ENCODE data around the gene NPSR1.
"Not testable (repeated sequence)": the region's sequence is repeated elsewhere in the genome, so short reads cannot be mapped to it uniquely, and the experiment has no call there.

Gene NPSR1, protein sequence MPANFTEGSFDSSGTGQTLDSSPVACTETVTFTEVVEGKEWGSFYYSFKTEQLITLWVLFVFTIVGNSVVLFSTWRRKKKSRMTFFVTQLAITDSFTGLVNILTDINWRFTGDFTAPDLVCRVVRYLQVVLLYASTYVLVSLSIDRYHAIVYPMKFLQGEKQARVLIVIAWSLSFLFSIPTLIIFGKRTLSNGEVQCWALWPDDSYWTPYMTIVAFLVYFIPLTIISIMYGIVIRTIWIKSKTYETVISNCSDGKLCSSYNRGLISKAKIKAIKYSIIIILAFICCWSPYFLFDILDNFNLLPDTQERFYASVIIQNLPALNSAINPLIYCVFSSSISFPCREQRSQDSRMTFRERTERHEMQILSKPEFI

DNA sequence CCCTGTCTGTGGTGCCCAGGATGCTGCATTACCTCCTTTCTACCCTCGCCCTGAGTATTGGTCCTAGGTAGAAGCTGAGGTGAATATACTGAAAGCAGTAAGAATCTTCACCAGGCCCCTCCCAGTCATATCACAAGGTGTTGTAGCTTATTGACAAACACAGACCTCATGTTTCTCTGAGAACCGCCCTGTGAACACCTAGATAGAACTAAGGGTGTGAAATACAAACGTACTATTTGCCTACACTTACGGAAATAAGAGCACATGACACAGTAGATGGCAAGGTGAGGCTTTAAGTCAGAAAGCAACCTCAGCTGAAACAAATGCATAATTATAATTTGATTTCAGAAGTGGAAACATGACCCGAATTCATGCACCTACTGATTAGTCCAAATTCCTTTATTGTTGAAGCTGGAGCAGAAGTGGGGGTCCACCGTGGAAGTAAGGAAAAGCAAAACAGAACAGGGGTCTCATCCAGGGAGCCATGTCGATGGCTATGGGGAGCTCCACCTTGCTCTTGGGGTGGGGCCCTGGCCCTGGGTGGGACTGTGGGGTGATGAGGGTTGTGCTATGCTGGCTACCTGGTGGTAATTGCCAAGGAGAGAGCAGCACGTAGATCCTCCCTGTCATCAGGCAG lies at the start of gene NPSR1:
Gene NPSR1, plus strand, starts transcription at position 587 of the 637 bp plus-strand sequence. CDS start 195 bp downstream, outside the sequence.
- no peak for DNase-seq

DNA sequence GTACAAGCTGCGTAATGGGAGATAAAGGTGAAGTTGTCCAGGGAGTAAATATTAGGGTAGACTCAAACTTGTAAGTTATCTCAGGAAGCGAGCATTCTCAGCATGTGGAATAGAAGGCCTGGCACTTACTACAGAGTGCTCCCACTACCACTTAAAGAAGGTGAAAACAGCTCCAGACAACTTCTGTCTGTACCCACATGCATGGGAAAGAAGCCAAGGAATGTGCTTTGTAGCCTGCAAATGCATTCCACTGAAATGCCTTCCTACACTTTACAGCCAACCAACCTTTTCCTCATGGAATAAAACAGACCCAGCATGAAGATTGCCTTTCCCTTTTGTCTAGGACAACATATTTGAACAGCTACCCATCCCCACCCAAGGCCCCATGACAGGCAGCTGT lies 45.4 kb upstream of the NPSR1 start:
- no peak for DNase-seq

DNA sequence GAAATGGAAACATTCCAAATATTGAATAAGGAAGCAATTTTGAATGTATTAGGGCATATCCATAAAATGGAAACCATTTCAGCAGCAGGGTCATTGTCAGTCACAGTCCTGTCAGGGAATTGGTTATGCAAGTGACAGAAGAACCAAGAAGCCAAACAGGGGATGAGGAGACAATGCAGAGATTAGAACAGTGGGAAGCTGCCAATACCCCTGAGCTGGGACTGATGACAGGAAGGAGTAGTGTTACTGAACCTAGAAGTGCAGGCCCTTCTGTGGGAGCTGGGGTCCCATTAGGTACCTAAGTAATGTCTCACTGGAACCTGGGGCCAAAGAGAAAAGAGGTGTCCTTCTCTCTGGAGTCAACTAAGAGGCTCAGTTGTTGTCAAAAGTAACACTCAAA lies 37.6 kb upstream of the NPSR1 start:
- DNase-seq = no peak

DNA sequence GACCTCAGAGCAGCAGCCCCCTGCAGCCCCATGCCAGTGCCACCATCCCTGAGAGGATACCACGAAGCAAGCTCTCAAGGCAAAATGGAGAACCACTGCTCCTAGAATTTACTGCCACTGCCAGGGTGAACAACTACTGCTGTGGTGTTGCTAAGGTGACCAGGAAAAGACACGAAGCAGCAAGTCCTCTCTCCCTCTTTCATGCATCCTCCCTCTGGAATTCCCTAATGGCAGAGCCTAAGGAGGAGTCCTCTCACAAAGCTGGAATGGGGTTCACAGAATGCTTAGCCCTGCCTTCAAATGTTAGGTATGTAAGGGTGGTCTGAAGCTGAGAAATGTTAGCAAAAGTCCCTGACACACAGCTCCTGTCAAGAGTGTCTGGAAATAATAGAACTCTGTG lies 35.8 kb upstream of the NPSR1 start:
- DNase-seq = no peak

DNA sequence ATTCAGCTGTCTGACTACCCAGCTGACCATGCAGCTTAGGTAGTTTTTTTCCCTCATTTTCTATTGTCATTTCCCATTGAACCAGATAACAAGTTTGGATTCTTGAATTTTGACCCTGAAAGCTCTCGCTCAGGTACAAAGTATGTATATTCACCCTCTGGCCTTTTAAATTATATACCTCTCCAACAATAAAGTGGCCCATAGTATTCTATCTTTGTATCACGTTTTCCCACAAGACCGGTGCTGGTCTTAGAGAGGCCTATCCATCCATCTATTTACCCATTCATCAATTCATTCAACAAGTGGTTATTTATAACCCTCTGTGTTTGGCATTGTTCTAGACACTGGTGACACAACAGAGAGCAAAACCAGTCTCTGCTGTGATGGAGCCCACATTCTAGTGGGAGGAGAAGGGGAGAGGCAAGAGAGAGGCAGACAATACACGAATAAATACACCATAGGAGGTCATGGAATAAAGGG lies 35.2 kb upstream of the NPSR1 start:
- no peak for DNase-seq

DNA sequence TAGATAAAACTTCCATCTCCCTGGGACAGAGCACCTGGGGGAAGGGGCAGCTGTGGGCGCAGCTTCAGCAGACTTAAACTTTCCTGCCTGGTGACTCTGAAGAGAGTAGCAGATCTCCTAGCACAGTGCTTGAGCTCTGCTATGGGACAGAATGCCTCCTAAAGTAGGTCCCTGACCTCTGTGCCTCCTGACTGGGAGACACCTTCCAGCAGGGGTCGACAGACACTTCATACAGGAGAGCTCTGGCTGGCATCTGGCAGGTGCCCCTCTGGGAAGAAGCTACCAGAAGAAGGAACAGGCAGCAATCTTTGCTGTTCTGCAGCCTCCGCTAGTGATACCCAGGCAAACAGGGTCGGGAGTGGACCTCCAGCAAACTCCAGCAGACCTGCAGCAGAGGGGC lies 29.4 kb upstream of the NPSR1 start:
- DNase-seq = not testable (repeated sequence)

DNA sequence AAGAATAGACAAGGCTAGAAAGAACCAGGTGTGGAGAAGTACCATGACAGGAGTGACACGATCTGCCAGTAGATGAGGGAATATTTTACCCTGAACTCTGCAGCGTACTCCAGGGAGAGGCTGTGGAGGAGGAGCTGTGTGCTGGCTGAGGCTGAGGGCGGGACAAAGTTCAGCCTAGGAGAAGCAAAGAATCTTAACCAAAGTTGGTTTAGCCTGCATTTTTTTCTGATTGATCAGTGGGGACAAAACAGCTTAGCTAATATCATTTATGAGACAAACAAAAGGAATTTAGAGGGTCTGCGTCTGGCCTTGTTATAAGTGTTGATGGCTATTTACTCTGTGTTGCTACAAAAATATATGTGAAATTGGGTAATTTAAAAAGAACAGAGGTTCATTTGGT lies 5.2 kb upstream of the NPSR1 start:
- DNase-seq = no peak

DNA sequence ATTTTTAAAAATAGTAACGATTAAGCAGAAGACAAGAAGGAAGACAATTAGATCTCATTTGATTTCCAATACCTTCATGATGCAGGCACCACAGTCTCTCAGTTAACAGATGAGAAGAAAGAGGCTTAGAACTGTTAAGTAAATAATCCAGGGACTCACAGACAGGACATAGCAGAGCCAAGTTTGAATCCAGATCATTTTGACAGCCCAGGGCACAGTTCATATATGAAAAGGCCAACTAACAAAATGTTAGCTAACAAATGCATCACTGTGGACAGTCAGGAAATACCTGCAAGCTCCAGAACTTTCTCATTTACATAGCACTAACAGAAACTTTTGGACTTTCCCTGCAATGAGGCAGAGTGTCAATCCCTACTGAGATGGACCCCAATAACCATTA lies 4.2 kb upstream of the NPSR1 start:
- DNase-seq = no peak

DNA sequence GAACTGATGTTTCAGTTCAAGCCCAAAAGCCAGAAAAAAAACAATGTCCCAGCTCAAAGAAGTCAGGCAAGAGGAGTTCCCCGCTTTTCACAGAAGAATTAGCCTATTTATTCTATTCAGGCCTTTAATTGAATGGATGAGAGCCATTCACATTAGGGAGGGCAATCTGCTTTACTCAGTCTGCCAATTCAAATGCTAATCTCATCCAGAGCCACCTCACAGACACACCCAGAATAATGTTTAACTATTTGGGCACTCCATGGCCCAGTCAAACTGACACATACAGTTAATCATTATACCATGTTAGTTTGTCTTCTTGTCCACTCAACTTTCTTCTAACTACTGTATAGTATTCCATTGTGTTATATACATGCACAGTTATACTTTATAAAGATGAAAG lies 2.6 kb upstream of the NPSR1 start:
- no peak for DNase-seq

DNA sequence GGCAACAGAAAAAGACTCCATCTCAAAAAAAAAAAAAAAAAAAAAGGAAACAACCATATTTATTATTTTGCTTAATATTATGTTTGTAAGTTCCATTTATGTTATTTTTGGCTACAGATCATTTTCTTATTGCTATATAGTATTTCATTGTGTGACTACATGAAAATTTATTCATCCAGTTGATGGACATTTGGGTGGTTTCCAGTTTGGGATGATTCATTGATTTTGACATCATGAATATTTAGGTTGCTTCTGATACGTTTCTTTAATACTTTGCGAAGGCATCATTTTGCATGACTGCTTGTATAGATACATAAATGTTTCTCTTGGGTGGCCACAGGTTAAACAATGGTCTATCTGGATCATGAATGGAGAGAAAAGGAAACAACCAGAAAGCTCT lies 2.0 kb upstream of the NPSR1 start:
- DNase-seq = no peak

DNA sequence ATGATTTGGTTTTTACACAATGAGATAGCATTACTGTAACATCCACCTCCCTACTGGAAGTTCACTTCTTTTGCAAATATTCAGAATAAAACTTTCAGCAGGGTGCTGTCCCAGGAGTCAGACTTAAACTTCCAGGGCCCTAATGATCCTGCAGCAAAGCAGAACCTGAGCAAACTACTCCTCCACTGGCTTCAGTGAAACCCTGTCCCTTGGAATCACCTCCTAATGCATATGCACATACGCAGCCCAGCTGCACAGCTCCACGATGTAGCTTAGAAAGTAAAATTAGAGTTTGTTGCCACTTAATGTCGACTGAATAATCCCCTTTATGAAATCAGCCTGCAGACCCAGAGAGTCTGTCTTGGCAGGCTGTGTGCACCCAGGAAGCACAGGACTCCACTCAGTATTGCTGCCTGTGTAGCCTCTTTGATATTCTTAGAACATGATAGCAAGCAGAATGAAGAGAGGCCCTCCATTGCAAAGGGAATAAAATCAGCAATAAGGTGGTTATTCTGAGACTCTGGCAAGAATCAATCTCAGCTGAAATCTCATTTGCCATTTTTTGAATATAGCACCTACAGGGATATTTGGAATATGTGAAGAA lies 1.6 kb downstream of the NPSR1 start:
- no peak for DNase-seq

DNA sequence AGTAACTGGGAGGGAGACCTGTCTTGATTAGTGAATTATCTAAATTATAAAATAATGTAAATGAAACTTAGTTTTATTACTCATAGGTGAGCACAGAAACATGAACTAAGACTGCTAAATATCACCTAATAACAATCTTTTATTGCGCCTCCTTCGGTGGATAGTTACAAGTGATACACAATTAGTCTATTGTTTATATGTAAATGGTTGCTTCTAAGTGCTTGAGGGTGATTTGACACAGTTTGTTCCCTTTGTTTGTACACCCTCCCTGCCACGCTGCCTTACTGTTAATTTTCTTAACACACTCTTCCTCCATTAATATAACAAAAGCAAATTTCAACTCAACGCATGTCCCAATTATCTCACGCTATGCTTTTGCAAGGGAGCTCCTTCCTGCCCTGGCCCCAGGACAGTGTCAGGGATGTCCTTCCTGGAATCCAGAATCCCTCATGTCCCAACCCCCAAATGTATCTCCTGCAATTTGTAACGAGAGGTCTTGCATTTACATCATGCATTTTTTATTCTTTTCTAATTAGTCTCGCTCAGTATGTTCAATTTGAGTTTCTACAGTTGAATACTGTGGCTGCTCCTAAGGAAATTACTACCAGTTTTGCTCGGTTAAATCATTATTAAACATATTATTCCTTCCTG lies 4.2 kb downstream of the NPSR1 start:
- no peak for DNase-seq

DNA sequence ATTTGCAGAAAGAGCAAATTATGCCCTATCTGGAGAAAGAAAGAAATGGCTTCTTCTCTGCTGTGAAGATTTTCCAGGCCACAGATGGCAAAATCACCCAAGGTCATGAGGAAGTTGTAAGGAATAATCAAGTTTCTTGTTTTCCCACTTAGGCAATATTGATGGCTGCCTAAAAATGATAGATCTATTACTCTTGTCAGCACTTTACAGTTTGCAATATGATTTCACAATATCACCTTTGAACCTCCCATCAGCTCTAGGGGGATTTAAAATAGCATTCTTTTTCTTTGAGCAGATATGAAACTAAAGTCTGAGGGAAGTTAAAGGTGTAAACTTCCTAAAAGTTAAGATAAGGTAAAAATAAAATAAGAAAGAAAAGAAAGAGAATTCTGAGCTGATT lies 6.7 kb downstream of the NPSR1 start:
- no peak for DNase-seq

DNA sequence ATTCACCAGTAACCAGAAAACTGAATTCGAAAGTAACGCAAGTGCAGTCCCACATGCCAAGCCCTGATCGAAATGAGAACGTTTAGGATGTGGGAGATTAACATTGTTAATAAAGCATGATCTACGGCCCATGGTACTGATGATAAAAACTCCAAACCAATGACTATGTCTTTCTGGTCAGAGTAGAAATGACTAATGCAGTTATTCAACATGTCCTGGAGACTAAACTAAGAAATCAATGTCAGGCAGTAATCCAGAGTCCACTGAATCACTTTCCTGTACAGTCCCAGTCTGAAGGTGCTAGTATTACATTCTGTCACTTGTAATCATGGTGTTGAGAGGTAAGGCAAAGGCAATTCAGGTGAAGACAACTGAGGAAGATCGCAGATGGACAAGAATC lies 14.4 kb downstream of the NPSR1 start:
- no peak for DNase-seq

DNA sequence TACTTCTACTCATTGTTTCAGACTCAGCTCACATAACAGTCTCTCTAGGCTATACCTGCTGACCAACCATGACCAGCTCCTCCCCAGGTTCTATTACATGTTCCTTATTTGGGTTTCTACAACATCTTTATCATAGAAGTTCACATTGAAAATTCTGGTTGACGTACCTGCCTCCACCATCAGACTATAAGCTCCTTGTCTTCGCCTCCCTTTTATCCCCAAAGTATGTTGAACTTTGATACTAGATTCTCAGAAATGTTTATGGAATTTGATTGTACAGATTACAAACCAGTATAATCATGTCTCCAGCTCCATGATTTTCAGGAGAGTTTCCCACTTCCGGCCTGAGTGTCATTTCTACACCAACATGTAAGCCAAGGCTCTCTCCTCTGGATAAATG lies 15.0 kb downstream of the NPSR1 start:
- DNase-seq = no peak

DNA sequence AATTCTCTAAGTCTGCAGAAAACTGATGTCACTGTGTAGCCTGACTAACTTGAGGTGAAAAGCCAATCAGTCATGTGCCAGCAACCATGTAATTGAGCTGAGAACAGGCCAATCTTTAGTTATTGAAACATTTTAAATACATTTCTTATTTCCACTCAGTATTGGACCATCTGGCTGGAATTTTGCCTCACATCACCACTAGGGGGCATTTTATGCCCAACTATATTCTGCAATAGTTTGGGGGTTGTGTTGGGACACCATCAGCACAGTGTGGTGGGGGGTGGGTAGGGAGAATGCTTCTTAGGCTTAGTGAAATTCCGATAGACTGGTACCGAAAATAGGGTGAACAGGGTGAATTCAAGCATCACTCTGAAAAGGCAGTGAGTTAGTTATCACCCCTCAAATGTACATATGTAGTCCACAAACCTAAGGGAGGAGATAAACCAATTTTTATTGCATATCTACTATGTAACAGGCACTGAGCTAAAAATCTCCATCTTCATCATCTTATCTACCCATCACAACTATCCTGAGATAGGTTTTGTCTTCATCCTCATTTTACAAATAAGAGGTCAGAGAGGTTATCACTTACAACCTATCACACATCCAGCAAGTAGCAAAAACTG lies 17.8 kb downstream of the NPSR1 start:
- peak in 1 of 2 donors; percentile 8 for DNase-seq

DNA sequence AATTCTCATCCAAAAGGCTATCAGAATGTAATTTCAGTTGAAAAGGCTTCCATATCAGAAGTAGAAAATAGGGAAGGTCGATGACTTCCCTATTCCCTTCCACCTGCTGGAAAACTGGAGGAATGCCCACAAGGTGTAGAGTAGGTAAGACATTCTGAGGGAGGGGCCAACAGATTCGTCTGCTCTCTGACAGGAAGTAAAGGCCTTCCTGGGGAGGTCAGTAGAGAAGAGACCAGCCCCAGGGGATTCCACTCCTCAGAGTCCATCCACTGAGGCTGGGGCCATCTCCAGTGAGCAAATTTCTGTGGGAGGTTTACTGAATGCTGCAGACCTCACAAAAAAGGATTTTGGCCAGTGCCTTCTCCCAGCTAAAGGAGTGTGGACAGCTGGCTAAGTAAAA lies 19.5 kb downstream of the NPSR1 start:
- no peak for DNase-seq

DNA sequence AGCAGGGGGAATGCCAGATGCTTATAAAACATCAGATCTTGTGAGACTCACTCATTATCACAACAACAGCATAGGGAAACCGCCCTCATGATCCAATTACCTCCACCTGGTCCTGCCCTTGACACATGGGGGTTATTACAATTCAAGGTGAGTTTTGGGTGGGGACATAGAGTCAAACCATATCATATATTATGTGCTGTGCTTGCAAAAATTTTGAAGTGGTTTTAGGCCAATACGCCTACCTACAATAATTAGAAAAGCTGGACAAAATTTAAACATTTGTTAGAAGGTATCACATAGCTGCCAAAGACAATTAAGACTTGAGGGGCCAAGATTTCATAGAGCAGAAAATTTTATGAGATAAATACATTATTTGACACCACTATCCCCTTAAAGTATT lies 29.5 kb downstream of the NPSR1 start:
- DNase-seq = no peak

DNA sequence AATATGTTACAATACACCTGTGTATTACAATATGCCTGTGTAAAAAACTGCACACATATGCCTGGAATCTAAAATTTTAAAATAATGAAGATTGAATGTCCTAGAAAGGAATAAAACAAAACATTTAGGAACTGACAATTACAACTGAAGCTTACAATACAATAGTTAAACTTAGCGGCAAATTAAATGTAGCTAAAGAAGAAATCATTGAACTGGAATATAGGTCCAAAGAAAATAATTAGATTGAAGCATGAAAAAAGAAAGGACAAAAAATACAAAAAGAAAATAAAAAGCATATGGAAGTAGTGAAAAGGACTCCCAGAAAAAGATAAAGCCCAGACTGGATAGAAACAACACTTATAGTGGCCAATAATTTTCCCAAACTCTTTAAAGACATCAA lies 38.4 kb downstream of the NPSR1 start:
- DNase-seq = no peak

DNA sequence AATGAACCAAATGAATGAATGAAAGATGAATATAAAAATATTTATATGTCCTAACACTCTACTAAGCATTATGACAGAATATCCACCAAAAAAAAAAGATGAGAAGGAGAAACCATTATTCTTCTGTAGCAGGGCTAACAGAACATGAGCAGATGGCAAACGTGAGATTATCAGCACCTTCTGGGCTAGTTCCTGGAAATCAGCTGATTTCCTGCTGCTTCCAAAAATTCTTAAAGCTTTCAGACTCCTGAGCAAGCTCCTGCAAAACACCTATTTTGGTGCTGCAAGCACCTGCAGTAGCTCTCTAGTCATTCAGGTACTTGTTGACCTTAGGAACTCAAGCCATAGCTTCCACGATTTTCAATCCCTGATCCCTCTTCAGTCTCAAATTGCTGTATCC lies 51.8 kb downstream of the NPSR1 start:
- DNase-seq = no peak

DNA sequence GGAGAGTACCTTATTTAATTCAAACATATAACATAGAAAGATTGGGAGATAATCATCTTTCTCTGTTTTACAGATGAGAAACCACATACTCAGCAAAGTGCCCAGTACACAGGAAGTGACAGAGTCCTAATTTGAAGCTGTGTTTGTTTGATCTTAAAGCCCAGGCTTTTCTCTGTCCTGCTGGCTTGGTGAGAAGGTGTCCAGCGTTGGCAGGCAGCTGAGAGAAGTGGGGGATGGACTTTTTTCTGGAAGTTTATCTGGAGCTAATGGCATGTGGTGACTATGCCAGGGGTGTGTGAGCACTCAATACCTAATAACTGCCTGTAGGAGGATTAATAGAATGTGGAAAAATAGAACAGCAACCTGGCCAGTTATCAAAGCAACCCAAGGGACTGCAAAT lies 60.8 kb downstream of the NPSR1 start:
- no peak for DNase-seq

DNA sequence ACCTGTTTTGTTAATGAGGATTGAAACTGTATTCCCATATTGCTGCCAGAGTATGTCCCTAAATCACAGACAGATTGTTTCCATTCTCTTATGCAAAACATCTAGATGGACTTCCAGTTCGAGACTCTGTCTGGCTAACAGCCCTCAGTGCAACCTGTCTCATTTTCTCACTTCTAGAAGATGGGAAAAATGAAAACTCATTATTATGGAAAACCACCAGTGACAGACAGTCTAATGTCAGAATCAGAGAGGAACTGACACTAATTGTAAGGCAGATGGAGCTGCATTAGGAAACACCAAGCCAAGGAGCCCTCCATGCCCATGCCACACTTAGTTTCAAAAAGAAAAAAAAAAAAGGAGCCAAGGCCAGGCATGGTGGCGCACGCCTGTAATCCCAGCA lies 61.6 kb downstream of the NPSR1 start:
- DNase-seq = no peak

DNA sequence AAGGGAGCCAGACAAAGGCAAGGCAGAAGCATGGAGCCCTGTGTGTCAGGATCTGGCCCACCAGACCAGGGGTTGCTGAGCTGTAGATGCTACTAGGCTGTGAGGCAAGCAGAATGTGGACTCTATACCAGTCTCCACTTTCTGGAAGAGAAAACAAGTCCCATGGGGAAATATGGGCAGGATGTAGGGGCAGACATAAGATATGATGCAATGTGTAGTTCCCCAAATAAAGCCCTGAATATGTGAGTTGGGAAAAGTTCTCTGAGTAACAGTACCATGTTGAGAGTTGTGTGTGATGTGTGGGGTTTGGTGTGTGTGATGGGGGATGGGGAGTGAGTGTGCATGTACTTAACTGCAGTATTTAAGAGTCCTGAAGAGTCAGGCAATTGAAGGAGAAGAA lies 62.3 kb downstream of the NPSR1 start:
- no peak for DNase-seq

Measured in stimulated activated CD4-positive, alpha-beta T cell treated with anti-CD3 and anti-CD28 coated beads, Interleukin-2, amount 100 ng/mL, for 24 hours (primary cell).